Peyer's patch (tissue), 4 donors: ENCODE results near the gene KLK8. TPM values are rescaled to one million over a fixed set of nuclear protein-coding genes. Genes with fewer than 3 reads are reported as not detected.

Experiments used
- DNase-seq, 3 donors: peaks; one replicate each; pipeline ENCODE4 v3.0.0-alpha.2; 2017 to 2019
- H3K27ac ChIP-seq, 4 donors: fragments of 200-600 bp; sonication (generic); one replicate each; pipeline ENCODE4 v1.5.1; 2016 to 2019
- H3K27me3 ChIP-seq, 2 donors: fragments of 200-600 bp; sonication (generic); one replicate each; pipeline ENCODE4 v1.5.1; 2019
- H3K36me3 ChIP-seq, 3 donors: fragments of 200-600 bp; sonication (generic); one replicate each; pipeline ENCODE4 v1.5.1; 2016 to 2019
- H3K4me1 ChIP-seq, 4 donors: fragments of 200-600 bp; sonication (generic); one replicate each; pipeline ENCODE4 v1.5.1; 2016 to 2019
- H3K4me3 ChIP-seq, 4 donors: fragments of 200-600 bp; sonication (generic); 1 replicate in 3 of 4; 2 replicates in 1 of 4; pipeline ENCODE4 v1.5.1; 2016 to 2019; ENCODE audit warnings: mild to moderate bottlenecking in 1 of 4
- H3K9me3 ChIP-seq, 4 donors: fragments of 200-600 bp; sonication (generic); one replicate each; pipeline ENCODE4 v1.5.1; 2016 to 2019; ENCODE audit warnings: mild to moderate bottlenecking in 1 of 4
- POLR2A ChIP-seq, 2 donors: fragments of 450-650 bp; IDR thresholded peaks; one replicate each; pipeline ENCODE4 v1.5.1; 2017; ENCODE audit warnings: antibody characterized with exemption in 2 of 2, mild to moderate bottlenecking in 2 of 2, moderate library complexity in 2 of 2
- total RNA-seq, 4 donors: library from RNA; depleted of rRNA; stranded (reverse); fragments of >200 nt; gene quantifications; one replicate each; pipeline ENCODE4 v1.1.0, GENCODE V29; 2016
- TF ChIP-seq, protein P1 (sequence below), 6 experiments: fragments of 450-650 bp in 4 of 6; fragments of 200-600 bp in 2 of 6; sonication (generic) in 1 of 6; IDR thresholded peaks; one replicate each; pipeline ENCODE4 v1.5.1; 2017 to 2019; ENCODE audit warnings: antibody characterized with exemption in 6 of 6, mild to moderate bottlenecking in 3 of 6, moderate library complexity in 1 of 6

The KLK8 gene, protein sequence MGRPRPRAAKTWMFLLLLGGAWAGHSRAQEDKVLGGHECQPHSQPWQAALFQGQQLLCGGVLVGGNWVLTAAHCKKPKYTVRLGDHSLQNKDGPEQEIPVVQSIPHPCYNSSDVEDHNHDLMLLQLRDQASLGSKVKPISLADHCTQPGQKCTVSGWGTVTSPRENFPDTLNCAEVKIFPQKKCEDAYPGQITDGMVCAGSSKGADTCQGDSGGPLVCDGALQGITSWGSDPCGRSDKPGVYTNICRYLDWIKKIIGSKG
- not detected for total RNA-seq

DNA sequence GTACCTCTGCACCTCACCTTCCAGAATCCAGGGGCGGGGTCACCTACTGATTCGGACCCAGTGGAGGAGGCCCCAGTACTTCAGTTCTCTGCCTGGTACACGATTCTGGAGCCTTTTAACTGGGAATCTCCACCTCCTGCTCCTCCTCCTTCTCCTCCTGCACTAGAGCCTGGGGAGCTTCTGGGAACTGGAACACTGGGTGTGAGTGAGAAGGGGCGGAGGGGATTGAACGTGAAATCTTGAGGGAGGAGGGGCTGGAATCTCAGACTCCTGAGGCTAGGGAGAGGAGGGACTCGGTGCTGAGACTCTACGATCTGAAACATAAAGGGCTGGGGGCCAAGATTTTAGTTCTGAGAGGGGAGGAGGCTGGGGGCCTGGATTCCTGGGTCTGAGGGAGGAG is at the start of gene KLK8:
Gene KLK8, minus strand, starts transcription at position 90 of the 400 bp plus-strand sequence. CDS start 437 bp downstream, outside the sequence.
- DNase-seq = no peak
- Histone ChIP-seq H3K27ac (no peak within 1 kb of the TSS), H3K27me3 (no peaks in the 10 kb centered on the region)

DNA sequence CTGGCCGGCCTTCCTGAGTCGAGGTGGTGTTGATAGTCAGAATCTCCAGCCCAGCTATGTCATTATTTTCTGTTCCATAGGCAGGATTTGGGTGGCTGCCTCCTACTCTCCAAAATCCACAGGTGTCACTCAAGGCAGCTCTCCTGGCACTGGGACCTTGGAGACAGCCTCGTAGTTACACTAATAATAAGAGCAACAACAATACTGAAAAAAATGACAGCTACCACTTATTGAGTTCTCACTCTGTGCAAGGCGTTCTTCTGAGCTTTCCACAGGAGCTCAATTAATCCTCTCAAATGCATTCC is 45.6 kb upstream of the KLK8 start:
- Histone ChIP-seq H3K4me1 (no peaks in the 10 kb centered on the region), H3K4me3 (no peak overlapping the region), H3K36me3 (no peaks in the 10 kb centered on the region), H3K9me3 (no peaks in the 10 kb centered on the region), H3K27ac (no peak overlapping the region), H3K27me3 (no peaks in the 10 kb centered on the region)
- no peak for DNase-seq
- TF ChIP-seq, protein P1, sequence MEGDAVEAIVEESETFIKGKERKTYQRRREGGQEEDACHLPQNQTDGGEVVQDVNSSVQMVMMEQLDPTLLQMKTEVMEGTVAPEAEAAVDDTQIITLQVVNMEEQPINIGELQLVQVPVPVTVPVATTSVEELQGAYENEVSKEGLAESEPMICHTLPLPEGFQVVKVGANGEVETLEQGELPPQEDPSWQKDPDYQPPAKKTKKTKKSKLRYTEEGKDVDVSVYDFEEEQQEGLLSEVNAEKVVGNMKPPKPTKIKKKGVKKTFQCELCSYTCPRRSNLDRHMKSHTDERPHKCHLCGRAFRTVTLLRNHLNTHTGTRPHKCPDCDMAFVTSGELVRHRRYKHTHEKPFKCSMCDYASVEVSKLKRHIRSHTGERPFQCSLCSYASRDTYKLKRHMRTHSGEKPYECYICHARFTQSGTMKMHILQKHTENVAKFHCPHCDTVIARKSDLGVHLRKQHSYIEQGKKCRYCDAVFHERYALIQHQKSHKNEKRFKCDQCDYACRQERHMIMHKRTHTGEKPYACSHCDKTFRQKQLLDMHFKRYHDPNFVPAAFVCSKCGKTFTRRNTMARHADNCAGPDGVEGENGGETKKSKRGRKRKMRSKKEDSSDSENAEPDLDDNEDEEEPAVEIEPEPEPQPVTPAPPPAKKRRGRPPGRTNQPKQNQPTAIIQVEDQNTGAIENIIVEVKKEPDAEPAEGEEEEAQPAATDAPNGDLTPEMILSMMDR (IDR thresholded peaks at IDR 0.05) = no peak

More for the DNA sequence above, at the start of gene KLK8:
- no peak for TF ChIP-seq POLR2A (IDR thresholded peaks at IDR 0.05)
- TF ChIP-seq, protein P1 (IDR thresholded peaks at IDR 0.05) = no peak
- no peaks in the 10 kb centered on the region for H3K9me3 ChIP-seq
- H3K4me3 ChIP-seq = no peak within 1 kb of the TSS
- H3K36me3 ChIP-seq = no peaks in the 10 kb centered on the region
- no peaks in the 10 kb centered on the region for H3K4me1 ChIP-seq

DNA sequence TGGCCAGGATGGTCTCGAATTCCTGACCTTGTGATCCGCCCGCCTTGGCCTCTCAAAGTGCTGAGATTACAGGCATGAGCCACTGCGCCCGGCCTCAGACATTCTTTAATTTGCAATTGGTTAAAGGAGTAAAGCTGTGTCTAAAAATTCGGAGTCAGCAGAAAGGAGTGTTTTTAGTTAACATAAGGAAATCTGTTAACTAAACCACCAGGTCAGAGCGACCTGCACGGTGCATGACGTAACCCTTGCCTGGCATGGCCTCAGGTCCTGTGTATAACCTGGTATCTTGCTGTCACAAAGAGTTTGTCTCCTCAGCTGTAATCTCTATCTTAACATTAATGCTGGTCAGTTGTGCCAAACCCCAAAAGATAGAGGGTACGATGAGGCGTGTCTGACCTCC is 42.9 kb upstream of the KLK8 start:
- no peaks in the 10 kb centered on the region for H3K4me1 ChIP-seq
- no peaks in the 10 kb centered on the region for H3K27me3 ChIP-seq
- no peak overlapping the region for H3K27ac ChIP-seq
- no peak overlapping the region for H3K4me3 ChIP-seq
- H3K36me3 ChIP-seq = no peaks in the 10 kb centered on the region
- no peaks in the 10 kb centered on the region for H3K9me3 ChIP-seq
- DNase-seq = no peak
- TF ChIP-seq POLR2A (IDR thresholded peaks at IDR 0.05) = no peak
- TF ChIP-seq, protein P1 (IDR thresholded peaks at IDR 0.05) = no peak

DNA sequence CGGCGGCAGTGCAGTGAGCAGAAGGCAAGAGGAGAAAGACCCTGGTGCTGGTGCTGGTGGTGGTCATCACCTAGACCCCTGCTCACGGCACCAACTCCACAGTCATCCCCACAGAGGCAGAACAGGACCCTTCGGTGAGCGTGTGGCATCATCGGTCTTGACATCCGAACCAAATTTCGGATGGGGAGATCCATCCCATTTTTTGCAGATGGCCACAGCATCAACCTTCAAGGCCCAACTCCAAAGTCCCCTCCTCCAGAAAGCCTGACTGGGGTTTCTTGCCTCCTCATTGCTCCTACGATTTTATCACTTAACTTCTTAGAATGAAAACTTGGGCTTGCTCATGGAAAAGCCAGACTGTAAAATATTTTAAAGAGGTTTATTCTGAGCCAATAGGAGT is 42.1 kb upstream of the KLK8 start:
- TF ChIP-seq, protein P1 (IDR thresholded peaks at IDR 0.05) = no peak
- TF ChIP-seq POLR2A (IDR thresholded peaks at IDR 0.05) = no peak
- no peaks in the 10 kb centered on the region for H3K4me1 ChIP-seq
- H3K4me3 ChIP-seq = no peak overlapping the region
- H3K27ac ChIP-seq = no peak overlapping the region
- H3K36me3 ChIP-seq = no peaks in the 10 kb centered on the region
- H3K27me3 ChIP-seq = no peaks in the 10 kb centered on the region
- DNase-seq = no peak
- no peaks in the 10 kb centered on the region for H3K9me3 ChIP-seq

DNA sequence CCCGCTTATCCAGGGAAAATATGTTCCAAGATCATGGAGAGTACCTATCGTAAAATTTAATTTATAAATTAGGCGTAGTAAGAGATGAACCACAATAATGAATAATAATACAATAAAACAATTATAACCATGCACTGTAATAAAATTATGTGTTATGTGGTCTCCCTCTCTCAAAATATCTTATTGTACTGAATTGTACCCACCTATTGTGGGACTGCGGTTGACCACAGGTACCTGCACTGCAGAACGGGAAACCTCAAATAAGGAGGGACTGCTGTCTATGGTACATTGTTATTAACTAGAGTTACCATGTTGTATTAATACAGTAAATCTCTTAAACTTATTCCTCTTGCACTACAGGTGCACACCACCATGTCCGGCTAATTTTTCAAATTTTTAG is 38.7 kb upstream of the KLK8 start:
- Histone ChIP-seq H3K27ac (no peak overlapping the region), H3K4me1 (no peaks in the 10 kb centered on the region), H3K36me3 (no peaks in the 10 kb centered on the region), H3K27me3 (no peaks in the 10 kb centered on the region), H3K9me3 (no peaks in the 10 kb centered on the region), H3K4me3 (no peak overlapping the region)
- no peak for DNase-seq
- TF ChIP-seq POLR2A (IDR thresholded peaks at IDR 0.05) = no peak
- TF ChIP-seq, protein P1 (IDR thresholded peaks at IDR 0.05) = no peak

DNA sequence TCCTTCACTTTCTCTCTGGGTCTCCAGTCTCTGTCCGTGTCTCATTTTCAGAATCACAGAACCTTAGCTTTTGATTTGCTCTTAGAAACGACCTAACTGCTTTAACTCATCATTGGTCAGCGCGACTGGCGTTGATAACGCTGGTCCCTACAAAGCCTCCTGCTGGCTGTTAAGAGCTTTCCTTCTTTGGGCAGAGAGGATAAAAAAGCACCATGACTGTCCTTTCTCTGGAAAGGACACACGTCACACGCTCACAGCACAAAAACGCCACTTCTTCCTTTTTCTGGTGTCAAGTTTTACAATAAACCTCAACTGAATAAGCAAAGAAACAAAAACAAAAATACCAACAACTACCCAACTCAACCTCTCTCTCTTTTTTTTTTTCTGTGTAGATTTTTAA is 35.1 kb upstream of the KLK8 start:
- Histone ChIP-seq H3K27ac (no peak overlapping the region), H3K36me3 (no peaks in the 10 kb centered on the region), H3K4me3 (no peak overlapping the region), H3K9me3 (no peaks in the 10 kb centered on the region), H3K4me1 (no peaks in the 10 kb centered on the region), H3K27me3 (no peaks in the 10 kb centered on the region)
- TF ChIP-seq, protein P1 (IDR thresholded peaks at IDR 0.05) = no peak
- TF ChIP-seq POLR2A (IDR thresholded peaks at IDR 0.05) = no peak
- DNase-seq = no peak
